ENCODE data around the gene ARSG.
"Not testable (repeated sequence)": the region's sequence is repeated elsewhere in the genome, so short reads cannot be mapped to it uniquely, and the experiment has no call there.

The ARSG gene

DNA sequence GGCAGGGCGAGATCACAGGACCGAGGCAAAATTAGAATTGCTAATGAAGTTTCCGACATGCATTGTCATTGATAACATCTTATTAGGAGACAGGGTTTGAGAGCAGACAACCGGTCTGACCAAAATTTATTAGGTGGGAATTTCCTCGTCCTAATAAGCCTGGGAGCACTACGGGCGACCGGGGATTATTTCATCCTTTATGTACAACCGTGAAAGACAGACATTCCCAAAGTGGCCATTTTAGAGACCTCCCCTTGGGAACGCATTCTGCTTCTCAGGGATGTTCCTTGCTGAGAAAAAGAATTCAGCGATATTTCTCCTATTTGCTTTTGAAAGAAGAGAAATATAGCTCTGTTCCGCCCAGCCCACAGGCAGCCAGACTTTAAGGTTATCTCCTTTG, 40.6 kb downstream of the ARSG start:
- DNase-seq = not testable (repeated sequence)

DNA sequence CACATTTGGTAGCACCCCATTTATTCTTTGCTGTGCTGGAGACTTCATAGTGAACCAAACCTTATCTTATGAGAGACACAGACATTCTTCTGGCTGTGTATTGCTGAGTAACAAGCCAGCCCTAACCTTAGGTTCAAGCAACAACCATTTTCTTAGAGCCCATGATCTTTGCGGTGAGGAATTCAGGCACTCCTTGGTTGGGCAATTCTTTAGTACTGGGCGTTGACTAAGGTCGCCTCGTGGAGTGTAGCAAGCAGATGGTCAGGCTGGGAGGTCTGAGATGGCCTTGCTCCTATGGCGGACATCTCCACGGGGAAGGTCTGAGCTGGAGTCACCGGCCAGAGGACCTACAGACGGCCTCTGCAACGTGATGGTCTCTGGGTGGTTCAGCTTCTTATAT, 43.1 kb downstream of the ARSG start:
- DNase-seq = no peak

DNA sequence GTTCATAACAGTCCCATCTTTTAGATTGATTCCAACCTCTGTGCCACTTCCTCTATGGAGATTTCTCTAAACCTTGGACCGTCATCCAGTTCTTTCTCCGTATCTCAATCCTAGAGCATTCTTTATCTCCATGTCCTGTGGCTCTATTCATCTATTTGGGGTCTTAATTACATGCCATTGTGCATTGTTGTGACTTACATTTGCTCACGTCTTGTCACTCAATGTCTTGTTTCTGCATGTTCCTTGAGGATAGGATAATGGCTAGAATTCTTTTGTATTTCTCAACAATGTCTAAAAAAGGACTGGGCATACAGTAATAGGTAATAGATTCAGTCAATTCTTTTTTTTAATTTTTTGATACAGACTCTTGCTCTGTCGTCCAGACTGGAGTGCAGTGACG, 50.2 kb downstream of the ARSG start:
- no peak for DNase-seq

DNA sequence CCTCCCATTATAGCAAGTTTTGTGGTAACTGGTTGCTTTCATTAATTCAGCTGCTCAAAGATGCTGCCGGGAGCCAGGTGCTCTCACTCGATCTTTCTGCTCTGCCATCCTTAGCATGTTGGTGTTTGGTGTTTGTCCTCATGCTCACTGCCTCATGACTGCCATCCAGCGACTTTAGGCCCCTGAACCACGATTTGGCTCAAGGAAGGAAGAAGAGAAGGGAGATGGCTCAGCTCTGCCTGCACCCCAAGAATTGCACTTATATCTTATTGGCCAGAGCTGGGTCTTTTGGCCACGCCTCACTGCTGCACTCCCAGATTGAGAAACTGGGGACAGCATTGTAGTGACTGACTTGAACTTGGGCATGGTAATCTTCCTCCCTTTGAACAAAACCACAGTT, 52.7 kb downstream of the ARSG start:
- DNase-seq = peak in 2 of 3 donors; percentile 18 to 28

DNA sequence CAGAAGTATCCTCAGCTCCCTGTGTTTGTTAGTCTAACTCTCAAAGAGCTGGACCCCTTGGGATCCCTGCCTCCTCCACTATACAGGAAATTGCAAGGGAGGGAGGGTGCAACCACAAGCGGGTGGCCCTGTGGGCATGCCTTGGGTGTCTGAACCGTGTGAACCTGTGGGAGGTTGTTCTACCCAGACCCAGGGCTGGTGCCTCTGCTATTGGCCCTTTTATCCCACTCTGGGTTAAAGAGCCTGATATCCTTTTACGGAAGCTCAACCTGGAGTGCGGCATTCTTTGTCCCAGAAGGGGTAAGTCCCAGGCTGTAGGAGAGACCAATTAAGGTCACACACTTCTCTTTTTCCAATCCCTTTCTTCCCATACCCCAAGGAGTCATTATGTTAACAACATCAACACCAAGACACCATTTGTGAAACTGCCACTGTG, 53.4 kb downstream of the ARSG start:
- DNase-seq = peak; percentile 17 to 26 (median 25)

DNA sequence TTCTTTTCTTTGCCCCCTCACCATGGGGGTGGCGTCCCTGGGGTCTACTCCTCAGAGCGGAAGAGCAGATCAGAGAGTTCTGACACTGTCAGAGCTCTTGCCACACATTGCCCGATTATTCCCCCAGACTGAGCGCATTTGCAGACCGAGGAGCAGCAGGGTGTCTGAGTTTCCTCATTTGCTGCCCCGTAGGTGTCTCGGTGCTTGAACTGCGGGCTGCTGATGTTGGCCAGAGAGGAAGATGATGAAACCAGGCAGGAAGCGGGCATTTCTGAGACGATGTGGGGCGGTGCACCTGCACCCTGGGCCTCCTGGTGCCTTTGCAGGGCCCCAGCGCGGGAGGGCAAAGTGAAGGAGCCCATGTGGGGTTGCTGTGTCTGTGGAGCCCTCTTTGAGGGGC, 55.2 kb downstream of the ARSG start:
- DNase-seq = peak; percentile 79 to 80 (median 80)

DNA sequence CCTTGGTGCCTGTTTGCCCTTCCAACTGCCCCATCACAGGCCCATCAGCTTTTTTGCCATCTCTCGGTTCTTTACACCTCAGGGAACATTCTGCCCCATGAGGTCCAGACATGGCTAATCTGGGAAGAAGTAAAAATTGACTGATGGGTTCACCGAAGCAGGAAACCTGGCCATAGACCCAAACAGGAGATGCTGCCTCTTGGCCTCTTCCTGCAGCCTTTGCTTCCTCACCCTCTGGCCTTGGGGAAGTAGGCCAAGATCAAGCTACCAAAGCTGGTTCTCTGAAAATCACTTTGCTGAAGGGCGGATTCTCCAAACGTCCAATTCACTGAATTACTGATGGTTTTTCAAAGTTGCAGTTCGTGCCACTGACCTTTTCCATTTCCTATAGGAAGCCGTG, 56.1 kb downstream of the ARSG start:
- no peak for DNase-seq

DNA sequence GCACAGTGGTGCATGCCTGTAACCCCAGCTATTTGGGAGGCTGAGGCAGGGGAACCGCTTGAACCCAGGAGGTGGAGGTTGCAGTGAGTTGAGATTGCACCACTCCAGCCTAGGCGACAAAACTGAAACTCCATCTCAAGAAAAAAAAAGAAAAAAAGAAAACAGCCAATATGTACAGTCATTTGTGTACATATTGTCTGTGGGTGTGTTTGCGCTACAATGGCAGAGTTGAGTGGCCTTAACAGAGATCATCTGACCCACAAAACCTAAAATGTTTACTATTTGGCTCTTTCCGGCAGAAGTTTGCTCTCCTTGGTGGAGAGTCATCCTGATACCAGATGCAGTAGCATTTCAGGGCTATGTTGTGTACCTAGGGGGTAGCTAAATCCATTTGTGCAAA, 57.9 kb downstream of the ARSG start:
- DNase-seq = no peak

DNA sequence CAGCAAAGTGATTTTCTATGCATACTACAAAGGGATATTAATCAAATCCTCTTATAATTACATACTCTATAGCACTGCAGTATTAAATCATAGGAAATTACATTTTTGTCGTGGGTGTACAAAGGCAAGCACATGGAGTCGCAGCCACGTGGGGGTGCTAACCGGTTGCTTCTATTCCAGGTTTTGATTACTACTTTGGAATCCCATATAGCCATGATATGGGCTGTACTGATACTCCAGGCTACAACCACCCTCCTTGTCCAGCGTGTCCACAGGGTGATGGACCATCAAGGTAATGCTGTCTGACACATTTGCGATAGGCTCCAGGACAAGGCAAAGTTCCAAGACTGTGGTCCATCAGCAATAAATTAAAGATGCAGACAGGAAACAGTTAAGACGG, 60.1 kb downstream of the ARSG start:
- no peak for DNase-seq

DNA sequence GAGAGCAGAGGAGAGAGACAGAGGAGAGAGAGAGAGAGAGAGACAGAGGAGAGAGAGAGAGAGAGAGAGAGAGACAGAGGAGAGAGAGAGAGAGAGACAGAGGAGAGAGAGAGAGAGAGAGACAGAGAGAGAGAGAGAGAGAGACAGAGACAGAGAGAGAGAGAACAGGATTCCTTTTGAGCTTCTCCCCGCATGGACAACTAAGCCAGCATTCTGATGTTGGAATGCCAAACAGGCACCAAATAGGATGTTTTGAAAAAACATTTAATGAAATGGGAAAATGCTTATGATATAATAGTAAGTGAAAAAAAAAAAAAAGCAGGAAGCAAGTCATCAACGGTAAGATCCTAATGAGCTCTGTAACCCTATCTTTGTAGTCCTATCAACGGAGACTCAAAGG, 60.7 kb downstream of the ARSG start:
- no peak for DNase-seq

DNA sequence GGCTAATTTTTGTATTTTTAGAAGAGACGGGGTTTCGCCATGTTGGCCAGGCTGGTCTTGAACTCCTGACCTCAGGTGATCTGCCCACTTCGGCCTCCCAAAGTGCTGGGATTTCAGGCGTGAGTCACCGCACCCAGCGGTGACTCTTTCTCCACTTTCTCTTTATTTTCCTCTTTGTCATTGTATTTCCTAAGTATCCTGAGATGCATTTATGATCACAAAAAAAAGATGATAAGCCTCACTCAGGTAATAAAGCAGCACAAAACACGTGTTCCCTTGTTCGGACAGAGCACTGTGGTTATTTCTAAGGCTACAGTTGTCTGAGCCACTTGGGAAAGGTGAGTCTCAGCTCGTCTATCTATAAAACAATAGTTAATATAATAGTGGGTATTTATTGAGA, 61.4 kb downstream of the ARSG start:
- not testable (repeated sequence) for DNase-seq

DNA sequence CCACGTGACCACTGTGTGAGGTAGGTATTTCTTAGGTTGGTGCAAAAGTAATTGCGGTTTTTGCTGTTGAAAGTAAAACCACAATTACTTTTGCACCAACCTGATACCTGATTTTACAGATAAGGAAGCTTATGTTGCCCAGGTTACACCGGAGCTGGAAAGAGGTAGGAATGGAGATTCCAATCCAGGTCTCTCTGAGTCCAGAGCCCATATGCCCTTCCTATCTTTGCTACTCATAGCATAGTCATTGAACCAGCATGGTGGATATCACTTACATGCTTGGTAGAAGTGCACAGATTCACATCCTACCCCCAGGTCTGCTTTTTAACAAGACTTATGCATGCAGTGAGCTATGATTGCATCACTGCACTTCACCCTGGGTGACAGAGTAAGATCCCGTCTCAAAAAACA, 61.8 kb downstream of the ARSG start:
- DNase-seq = no peak

DNA sequence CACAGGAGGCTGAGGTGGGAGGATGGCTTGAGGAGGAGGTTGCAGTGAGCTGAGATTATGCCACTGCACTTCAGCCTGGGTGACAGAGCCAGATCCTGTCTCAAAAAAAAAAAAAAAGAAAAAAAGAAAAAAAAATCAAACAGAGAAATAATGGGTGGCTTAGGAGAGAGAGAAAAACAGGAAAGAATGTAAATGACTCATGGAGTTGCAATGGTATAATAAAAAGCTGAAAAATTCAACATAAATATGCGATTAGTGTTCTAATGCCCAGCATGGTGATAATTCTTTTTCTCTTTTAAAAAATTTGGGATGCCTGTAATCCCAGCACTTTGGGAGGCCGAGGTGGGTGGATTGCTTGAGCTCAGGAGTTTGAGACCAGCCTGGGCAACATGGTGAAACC, 63.0 kb downstream of the ARSG start:
- peak in 2 of 3 donors; percentile 24 to 33 for DNase-seq

DNA sequence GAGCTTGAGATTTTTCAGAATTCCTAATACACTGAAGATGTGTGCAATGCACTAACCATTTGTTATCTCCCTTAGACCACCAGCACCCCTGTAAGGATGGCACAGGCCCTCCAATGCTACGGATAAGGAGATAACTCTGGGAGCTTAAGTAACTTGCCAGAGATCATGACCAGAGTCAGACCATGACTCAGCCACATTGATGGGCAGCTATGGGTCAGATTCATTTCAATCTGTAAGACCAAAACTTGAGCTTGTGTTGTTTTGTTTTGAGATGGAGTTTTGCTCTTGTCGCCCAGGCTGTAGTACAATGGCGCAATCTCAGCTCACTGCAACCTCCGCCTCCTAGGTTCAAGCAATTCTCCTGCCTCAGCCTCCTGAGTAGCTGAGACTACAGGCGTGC, 63.8 kb downstream of the ARSG start:
- DNase-seq = peak in 2 of 3 donors; percentile 41 to 48

DNA sequence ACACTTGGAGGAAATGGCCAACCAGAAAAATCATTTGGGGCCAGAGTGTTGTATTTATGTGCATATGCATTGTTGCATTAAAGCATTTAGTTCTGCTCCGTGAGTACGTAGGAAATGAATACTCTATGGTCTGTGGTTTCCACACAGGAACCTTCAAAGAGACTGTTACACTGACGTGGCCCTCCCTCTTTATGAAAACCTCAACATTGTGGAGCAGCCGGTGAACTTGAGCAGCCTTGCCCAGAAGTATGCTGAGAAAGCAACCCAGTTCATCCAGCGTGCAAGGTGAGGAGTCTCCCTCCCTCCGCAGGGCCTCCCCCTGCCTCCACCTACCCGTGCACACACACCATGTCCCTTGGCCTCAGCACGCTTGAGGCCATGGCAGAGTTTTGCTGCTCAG, 65.2 kb downstream of the ARSG start:
- DNase-seq = peak; percentile 46 to 66 (median 60)

DNA sequence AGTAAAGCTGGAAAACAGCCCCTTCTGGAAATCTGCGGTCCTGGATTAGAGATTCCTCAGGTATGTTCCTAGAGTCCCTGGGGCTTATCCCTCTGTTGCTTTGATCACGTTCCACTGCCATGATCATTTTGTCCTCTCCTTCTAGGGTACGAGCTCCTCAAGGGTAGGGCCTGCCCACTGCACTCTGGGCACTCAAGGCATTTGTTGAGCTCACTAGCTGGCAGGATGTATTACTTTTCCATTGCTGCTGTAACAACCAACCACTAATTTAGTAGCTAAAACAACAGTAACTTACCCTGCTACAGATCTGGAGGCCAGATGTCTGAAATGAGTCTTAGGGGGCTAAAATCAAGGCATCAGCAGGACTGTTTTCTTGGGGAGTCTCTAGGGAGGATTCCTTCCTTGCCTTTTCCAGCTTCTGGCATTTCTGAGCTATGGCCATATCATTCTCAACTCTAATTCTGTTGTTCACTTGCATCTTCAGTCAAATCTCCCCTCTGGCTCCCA, 65.7 kb downstream of the ARSG start:
- no peak for DNase-seq

DNA sequence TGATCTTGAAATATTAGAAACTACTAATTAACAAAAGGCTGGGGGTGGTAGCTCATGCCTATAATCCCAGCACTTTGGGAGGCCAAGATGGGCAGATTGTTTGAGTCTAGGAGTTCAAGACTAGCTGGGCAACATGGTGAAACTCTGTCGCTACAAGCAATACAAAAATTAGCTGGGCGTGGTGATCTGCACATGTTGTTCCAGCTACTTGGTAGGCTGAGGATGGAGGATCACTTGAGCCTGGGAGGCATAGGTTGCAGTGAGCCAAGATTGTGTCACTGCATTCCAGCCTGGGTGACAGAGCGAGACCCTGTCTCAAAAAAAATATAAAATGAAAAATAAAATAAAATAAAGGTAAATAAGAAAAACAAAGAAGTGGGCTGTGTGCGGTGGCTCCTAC, 66.6 kb downstream of the ARSG start:
- no peak for DNase-seq

DNA sequence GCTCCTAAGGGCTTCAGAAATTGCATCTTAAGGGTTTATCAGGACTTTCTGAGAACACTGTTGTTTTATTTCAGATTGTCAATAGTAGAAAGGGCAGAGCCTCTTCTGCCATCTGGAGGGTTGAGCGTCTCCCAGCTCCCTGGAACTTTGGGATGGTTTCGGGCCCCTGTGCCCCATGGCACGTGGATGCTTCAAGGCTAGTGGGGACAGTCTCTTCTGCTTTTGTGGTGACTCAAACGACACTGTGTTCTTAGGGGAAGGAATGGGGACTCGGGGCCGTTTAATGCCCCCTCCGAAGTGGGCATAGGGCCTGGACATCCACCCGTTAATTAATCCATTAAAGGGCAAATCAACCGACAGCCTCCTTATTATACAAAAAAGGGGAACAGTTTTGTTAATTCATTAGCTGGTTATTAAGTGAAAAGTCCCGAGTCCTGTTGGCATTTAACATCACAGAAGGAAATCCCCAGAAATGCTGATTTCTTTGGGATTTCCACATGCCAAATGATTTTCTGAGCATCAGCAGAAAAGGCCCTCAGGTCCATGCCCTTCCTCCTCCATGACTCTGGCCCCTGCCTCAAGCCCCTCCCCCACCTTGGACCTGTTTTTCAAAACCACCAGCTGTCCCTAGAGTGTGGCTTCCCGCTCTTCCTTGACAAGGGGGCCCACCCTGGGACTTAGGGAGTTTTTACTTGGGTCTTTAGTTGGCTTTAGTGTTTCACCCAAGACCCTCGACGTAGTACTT, 68.7 kb downstream of the ARSG start:
- peak; percentile 72 to 83 (median 83) for DNase-seq

DNA sequence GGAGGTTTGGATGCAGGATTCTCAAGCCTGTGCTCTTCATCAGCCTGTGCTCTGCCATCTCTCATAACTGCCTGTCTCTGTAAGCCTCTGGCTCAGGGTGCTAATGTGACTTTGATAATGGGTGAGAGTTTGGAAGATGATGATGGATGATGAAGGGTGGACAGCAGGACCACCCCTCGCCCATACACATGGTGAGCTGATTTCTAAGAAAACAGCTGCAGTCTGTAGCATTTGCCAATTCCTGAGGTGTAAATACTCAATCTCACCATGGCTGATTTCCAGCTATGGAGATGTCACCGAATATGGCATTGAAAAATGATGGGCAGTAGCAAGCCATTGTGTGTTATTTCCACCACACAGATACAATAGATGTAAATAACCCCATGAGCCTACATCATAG, 74.2 kb downstream of the ARSG start:
- DNase-seq = no peak

DNA sequence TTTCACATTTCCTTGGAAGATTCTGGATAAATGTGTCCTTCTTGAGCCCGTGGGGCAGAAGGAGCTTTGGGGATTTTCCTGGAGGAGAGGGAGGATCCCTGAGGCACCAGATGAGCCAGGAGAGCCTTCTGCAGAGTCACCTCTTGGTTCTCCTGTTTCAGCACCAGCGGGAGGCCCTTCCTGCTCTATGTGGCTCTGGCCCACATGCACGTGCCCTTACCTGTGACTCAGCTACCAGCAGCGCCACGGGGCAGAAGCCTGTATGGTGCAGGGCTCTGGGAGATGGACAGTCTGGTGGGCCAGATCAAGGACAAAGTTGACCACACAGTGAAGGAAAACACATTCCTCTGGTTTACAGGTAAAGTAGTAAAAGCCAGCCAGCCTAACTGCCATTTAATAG, 77.1 kb downstream of the ARSG start:
- DNase-seq = no peak

DNA sequence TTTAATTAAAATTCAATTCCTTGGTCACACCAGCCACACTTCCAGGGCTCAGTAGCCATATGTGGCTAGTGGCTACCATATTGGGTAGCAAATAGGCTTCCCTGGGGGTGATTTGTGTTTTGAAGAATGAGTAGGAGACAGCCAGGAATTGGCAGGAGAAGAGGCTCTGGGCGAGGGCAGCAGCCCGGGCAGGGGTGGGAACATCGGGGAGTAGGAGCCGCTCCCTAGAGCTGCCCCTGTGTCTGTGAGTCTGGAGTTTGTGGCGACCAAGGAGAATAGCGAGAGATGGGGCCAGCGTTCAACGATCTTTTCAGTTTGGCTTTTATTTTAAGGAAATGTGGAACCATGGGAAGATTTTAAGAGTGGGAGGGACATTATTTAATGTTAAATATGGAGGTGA, 84.3 kb downstream of the ARSG start:
- no peak for DNase-seq

DNA sequence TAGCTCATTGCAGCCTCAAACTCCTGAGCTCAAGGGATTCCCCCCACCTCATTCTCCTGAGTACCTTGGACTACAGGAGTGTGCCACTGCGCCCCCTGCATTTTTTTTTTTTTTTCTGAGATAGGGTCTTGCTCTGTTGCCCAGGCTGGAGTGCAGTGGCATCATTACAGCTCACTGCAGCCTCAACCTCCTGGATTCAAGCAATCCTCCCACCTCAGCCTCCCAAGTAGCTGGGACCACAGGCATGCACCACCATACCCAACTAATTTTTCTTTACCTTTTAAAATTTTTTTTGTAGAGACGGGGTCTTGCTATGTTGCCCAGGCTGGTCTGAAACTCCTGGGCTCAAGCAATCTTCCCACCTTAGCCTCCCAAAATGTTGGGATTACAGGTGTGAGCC, 84.9 kb downstream of the ARSG start:
- DNase-seq = not testable (repeated sequence)

DNA sequence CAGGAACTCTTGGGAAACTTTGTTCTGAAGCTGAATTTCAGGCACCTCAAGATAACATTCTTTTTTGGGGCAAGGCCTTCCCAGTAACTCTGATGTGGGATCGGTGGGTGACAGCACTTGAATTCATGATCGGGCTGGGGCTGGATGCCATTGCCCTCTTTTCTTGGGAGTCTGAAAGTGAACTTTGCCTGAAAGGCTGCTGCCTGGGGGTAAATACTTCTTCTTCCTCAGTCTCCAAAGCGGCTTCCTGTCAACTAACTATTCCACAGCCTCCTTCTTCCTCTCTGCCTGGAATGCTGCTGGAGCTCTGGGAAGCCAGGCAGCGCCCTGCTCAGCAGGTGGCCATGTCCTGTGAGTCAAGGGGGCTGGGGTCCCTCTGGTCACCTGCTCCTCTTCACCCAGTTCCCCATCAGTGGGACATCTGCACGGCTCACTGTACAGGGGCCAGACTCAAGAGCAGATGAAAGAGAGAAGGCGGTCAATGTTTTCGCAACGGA, 86.5 kb downstream of the ARSG start:
- DNase-seq = no peak

DNA sequence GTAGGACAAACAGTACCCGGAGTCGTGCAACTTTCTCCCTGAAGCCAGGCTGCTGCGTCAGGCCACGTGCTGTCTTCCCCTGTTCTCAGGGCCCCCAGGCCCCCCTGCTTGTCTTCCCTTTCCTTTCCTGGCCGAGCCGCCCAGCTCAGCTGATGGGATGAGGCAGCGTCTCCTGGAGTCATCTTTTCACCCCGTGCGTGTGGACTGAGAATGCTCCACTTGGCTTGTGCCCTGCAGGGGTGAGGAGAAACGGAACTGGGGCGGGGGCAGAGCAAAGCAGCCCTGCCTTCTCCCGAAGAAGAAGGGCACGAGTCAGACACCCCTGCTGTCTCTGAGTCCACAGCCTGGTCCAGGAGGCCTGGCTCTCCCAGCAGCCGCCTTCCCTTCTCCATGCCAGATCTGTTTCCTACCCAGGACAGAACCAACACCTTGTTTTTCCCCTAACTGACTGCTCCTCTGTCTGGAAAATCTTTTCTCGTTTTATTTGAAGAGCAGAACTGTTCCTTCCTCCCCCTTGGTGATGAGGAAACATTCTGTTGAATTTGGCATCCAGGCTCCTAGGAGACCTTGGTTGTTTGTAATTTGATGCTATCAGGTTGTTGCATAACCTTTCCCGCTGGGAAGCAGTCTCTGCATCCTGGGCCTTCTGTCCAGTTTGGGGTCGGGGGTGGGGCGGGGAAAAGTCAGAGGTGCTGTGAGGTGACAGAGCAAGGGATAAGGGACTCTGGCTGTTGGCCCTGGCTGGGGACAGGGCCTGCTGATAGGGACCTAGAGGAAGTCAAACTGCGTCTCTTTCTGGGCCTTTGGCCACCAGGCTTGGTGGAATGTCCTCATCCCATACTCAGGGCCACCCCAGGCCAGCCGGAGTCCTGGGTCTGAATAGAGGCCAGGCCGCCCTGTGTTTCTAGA, 87.2 kb downstream of the ARSG start:
- peak; percentile 92 to 96 (median 94) for DNase-seq

Measured in suppressor macrophage treated with lipopolysaccharide for 1 hour (primary cell).